Panc1 (cell line): ENCODE measurements around the gene SLCO4A1. TPM values are rescaled to one million over a fixed set of nuclear protein-coding genes. Genes with fewer than 3 reads are reported as not detected.

Experiments
- ATAC-seq: fragments of 200-7000 bp; cut with Tn5 transposase; 2 replicates; pipeline ENCODE4 v1.9.1; 2020; ENCODE audit warnings: mild to moderate bottlenecking, moderate library complexity
- BruUV-seq: library from RNA; stranded (reverse); fragments of 400-500 nt; replicated peaks from 2 replicates; lab custom pipeline; 2021; lab: Mats Ljungman, UMichigan
- CTCF ChIA-PET: fragments of 300-600 bp; sonication (Branson Sonifier 250); formaldehyde crosslinking; loops from one replicate; lab custom pipeline; 2022; ENCODE audit warnings: antibody characterized with exemption; lab: Charles Lee
- POLR2A ChIA-PET: fragments of 300-600 bp; sonication (Branson Sonifier 250); formaldehyde crosslinking; loops from one replicate; lab custom pipeline; 2022; ENCODE audit warnings: antibody characterized with exemption; lab: Charles Lee
- DNase-seq: peaks from one replicate; pipeline ENCODE4 v3.0.0-alpha.2; 2010; ENCODE audit warnings: low read depth, low spot score
- H3K27ac ChIP-seq: 2 replicates; pipeline ENCODE4 v1.5.1; 2011; ENCODE audit warnings: mild to moderate bottlenecking, low read length, inconsistent platforms
- H3K27me3 ChIP-seq: fragments of 200-500 bp; sonication (Bioruptor generic); 2 replicates; pipeline ENCODE4 v1.6.0; 2014; ENCODE audit warnings: low read length, inconsistent platforms; ENCODE audit not compliant: control insufficient read depth, insufficient read depth
- H3K36me3 ChIP-seq: fragments of 200-500 bp; sonication (Bioruptor generic); 2 replicates; pipeline ENCODE4 v1.5.1; 2014; ENCODE audit warnings: inconsistent platforms, mild to moderate bottlenecking, low read length, moderate library complexity; ENCODE audit not compliant: control insufficient read depth, insufficient read depth
- H3K4me1 ChIP-seq: 2 replicates; pipeline ENCODE4 v1.5.1; 2011; ENCODE audit warnings: inconsistent platforms, mild to moderate bottlenecking, low read length, moderate library complexity; ENCODE audit not compliant: control insufficient read depth, insufficient read depth
- H3K4me3 ChIP-seq, 2 experiments: 2 replicates each; pipeline ENCODE4 v1.5.1; 2011 to 2012; ENCODE audit warnings: low read depth in 2 of 2, low read length in 2 of 2, mild to moderate bottlenecking in 2 of 2, inconsistent platforms in 1 of 2, moderate library complexity in 1 of 2
- H3K9me3 ChIP-seq: fragments of 200-500 bp; sonication (Bioruptor generic); 2 replicates; pipeline ENCODE4 v1.5.1; 2014; ENCODE audit warnings: low read depth, mild to moderate bottlenecking, inconsistent platforms, low read length, moderate library complexity; ENCODE audit not compliant: control insufficient read depth, insufficient read depth
- POLR2AphosphoS5 ChIP-seq: IDR thresholded peaks from 2 replicates; pipeline ENCODE4 v1.6.1; 2012; ENCODE audit warnings: mild to moderate bottlenecking, low read depth, low read length, moderate library complexity
- REST ChIP-seq, 2 experiments: IDR thresholded peaks; 2 replicates each; pipeline ENCODE4 v1.6.1; 2011 to 2012; ENCODE audit warnings: low read depth in 2 of 2, control low read depth in 1 of 2, low read length in 1 of 2, mild to moderate bottlenecking in 1 of 2, moderate library complexity in 1 of 2; ENCODE audit not compliant: insufficient read depth in 1 of 2
- SIN3A ChIP-seq: IDR thresholded peaks from 2 replicates; pipeline ENCODE4 v1.6.1; 2012; ENCODE audit warnings: low read depth, mild to moderate bottlenecking, low read length, moderate library complexity, borderline replicate concordance; ENCODE audit not compliant: insufficient read depth
- TCF7L2 ChIP-seq: IDR thresholded peaks from 2 replicates; pipeline ENCODE4 v1.6.1; 2011; ENCODE audit warnings: mild to moderate bottlenecking, low read depth, low read length, inconsistent platforms
- in situ Hi-C: cut with HindIII; loops from 2 replicates; pipeline ENCODE4 v1.10.0; 2016; ENCODE audit warnings: low sequenced_read_pairs, low pct_unique_long_range_greater_than_20kb
- intact Hi-C: fragments of 100-400 bp; cut with micrococcal nuclease; formaldehyde crosslinking; loops from one replicate; pipeline ENCODE4 v1.10.0; 2022; ENCODE audit not compliant: unreplicated experiment
- total RNA-seq: library from RNA; stranded (reverse); gene quantifications from one replicate; pipeline ENCODE4 v1.2.1, GENCODE V29; 2021; ENCODE audit not compliant: unreplicated experiment
- TF ChIP-seq, protein P1 (sequence below): fragments of 450-650 bp; IDR thresholded peaks from 2 replicates; pipeline ENCODE4 v1.5.1; 2017; ENCODE audit warnings: mild to moderate bottlenecking

The SLCO4A1 gene
- total RNA-seq, 1 experiment from 2014 or later: 167 TPM

DNA sequence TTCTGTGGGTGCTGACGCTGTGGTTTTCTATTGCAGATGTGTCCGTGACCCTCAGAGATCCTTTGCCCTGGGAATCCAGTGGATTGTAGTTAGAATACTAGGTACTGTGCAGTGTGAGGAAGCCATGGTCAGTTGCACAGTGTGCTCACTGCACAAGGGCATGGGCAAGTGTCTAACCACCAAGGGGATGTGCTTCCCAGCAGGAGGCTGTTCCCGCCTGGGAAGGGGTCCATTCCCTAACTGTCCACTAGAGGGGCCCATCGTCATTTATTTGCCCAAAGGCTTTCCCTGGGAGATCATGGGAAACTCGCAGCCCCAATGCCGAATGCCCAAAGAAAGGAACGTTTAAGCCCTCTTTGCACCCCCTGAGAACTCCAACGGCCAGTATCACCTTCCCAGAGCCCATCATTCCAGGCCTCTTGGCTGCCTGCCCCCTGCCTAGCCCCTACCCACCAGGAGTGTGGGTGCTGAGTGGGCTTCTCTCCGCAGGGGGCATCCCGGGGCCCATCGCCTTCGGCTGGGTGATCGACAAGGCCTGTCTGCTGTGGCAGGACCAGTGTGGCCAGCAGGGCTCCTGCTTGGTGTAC, 26.2 kb downstream of the SLCO4A1 start:
- H3K9me3 ChIP-seq: no peaks in the 10 kb centered on the region
- peaks cover 52% of the 10 kb centered on the region for H3K4me1 ChIP-seq
- no peak overlapping the region for H3K4me3 ChIP-seq
- peak; percentile 52 for ATAC-seq
- peak; percentile 30 for DNase-seq
- POLR2A ChIA-PET: no interaction called here
- peak overlapping the region; percentile 39; the same call in 1 of the 2 replicates for H3K27ac ChIP-seq
- BruUV-seq: no TSS peak
- in situ Hi-C loops (no loop called here), intact Hi-C loops (loop anchor here (2.0 to 5.0 kb wide), 2 partner anchors 34 to 122 kb away; no protein-coding TSS in a partner anchor)
- TF ChIP-seq SIN3A (no peak), POLR2AphosphoS5 (no peak), REST (IDR thresholded peaks at IDR 0.05; ENCODE audit: insufficient read depth in 1 of 2, low read depth in 2 of 2, low read length in 1 of 2) (no peak; a peak in 1 of 4 replicates), TCF7L2 (no peak)
- TF ChIP-seq, protein P1, sequence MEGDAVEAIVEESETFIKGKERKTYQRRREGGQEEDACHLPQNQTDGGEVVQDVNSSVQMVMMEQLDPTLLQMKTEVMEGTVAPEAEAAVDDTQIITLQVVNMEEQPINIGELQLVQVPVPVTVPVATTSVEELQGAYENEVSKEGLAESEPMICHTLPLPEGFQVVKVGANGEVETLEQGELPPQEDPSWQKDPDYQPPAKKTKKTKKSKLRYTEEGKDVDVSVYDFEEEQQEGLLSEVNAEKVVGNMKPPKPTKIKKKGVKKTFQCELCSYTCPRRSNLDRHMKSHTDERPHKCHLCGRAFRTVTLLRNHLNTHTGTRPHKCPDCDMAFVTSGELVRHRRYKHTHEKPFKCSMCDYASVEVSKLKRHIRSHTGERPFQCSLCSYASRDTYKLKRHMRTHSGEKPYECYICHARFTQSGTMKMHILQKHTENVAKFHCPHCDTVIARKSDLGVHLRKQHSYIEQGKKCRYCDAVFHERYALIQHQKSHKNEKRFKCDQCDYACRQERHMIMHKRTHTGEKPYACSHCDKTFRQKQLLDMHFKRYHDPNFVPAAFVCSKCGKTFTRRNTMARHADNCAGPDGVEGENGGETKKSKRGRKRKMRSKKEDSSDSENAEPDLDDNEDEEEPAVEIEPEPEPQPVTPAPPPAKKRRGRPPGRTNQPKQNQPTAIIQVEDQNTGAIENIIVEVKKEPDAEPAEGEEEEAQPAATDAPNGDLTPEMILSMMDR: no peak; the same call in 1 of the 2 replicates
- CTCF ChIA-PET: interaction anchor here (0.7 to 0.8 kb wide), 2 partner anchors 39 to 123 kb away, joined by 3 to 5 read pairs; no protein-coding TSS in a partner anchor
- no peaks in the 10 kb centered on the region for H3K27me3 ChIP-seq
- peaks cover 5% of the 10 kb centered on the region for H3K36me3 ChIP-seq

GRCh38 chr20:62669249-62669648, 26.9 kb downstream of the SLCO4A1 start:
- H3K4me3 ChIP-seq: no peak overlapping the region
- H3K27ac ChIP-seq: peak overlapping the region; percentile 40; the same call in 1 of the 2 replicates
- ChIA-PET CTCF (no interaction called here), POLR2A (no interaction called here)
- TF ChIP-seq TCF7L2 (no peak), POLR2AphosphoS5 (no peak), SIN3A (no peak), REST (IDR thresholded peaks at IDR 0.05; ENCODE audit: insufficient read depth in 1 of 2, low read depth in 2 of 2, low read length in 1 of 2) (no peak)
- TF ChIP-seq, protein P1: no peak
- H3K36me3 ChIP-seq: peaks cover 5% of the 10 kb centered on the region
- ATAC-seq (no peak), DNase-seq (no peak)
- H3K27me3 ChIP-seq: no peaks in the 10 kb centered on the region
- BruUV-seq: no TSS peak
- peaks cover 46% of the 10 kb centered on the region for H3K4me1 ChIP-seq
- intact Hi-C loops: loop anchor here (2.0 to 5.0 kb wide), 2 partner anchors 33 to 122 kb away; no protein-coding TSS in a partner anchor
- H3K9me3 ChIP-seq: no peaks in the 10 kb centered on the region
- in situ Hi-C loops: no loop called here
